ENCODE data around the gene TMEM163. TPM values are rescaled to one million over a fixed set of nuclear protein-coding genes. Genes with fewer than 3 reads are reported as not detected.

Gene TMEM163
- total RNA-seq, 3 donors from 2014 or later, result 0.13 to 0.20 (median 0.14) TPM

- Mint-ChIP-seq H3K4me1 (ENCODE audit: low read depth) (peaks cover 4% of the 10 kb centered on the region), H3K27me3 (ENCODE audit: low read depth) (no peaks in the 10 kb centered on the region), H3K4me3 (no peak overlapping the region), H3K9me3 (peaks cover 30% of the 10 kb centered on the region), H3K36me3 (ENCODE audit: insufficient read depth) (peaks cover 3% of the 10 kb centered on the region)
- no peak for ATAC-seq
- DNase-seq, result no peak
Observed at GRCh38 chr2:134588556-134588955, 130.2 kb downstream of the TMEM163 start.

- H3K9me3 Mint-ChIP-seq, result peaks cover 27% of the 10 kb centered on the region
- ATAC-seq, result no peak
- no peaks in the 10 kb centered on the region for H3K27me3 Mint-ChIP-seq (ENCODE audit: low read depth)
- H3K4me1 Mint-ChIP-seq (ENCODE audit: low read depth), result peaks cover 14% of the 10 kb centered on the region
- no peak overlapping the region for H3K4me3 Mint-ChIP-seq
- H3K36me3 Mint-ChIP-seq (ENCODE audit: insufficient read depth), result peaks cover under 1% of the 10 kb centered on the region
- no peak for DNase-seq
Observed at GRCh38 chr2:134586326-134586965, 132.4 kb downstream of the TMEM163 start.

GRCh38 chr2:134583997-134584520, 134.7 kb downstream of the TMEM163 start:
- DNase-seq (no peak), ATAC-seq (no peak)
- Mint-ChIP-seq H3K4me3 (no peak overlapping the region), H3K9me3 (peaks cover 7% of the 10 kb centered on the region), H3K4me1 (ENCODE audit: low read depth) (peaks cover 14% of the 10 kb centered on the region), H3K36me3 (ENCODE audit: insufficient read depth) (no peaks in the 10 kb centered on the region), H3K27me3 (ENCODE audit: low read depth) (no peaks in the 10 kb centered on the region)

- H3K36me3 Mint-ChIP-seq (ENCODE audit: insufficient read depth), result no peaks in the 10 kb centered on the region
- H3K9me3 Mint-ChIP-seq, result peaks cover 1% of the 10 kb centered on the region
- no peak overlapping the region for H3K4me3 Mint-ChIP-seq
- no peaks in the 10 kb centered on the region for H3K27me3 Mint-ChIP-seq (ENCODE audit: low read depth)
- DNase-seq (no peak), ATAC-seq (peak in 1 of 2 donors; percentile 65)
- peaks cover 14% of the 10 kb centered on the region for H3K4me1 Mint-ChIP-seq (ENCODE audit: low read depth)
Observed at GRCh38 chr2:134583462-134583861, 135.3 kb downstream of the TMEM163 start.

- Mint-ChIP-seq H3K9me3 (no peaks in the 10 kb centered on the region), H3K4me1 (ENCODE audit: low read depth) (peaks cover 14% of the 10 kb centered on the region), H3K4me3 (no peak overlapping the region), H3K36me3 (ENCODE audit: insufficient read depth) (no peaks in the 10 kb centered on the region), H3K27me3 (ENCODE audit: low read depth) (no peaks in the 10 kb centered on the region)
- ATAC-seq, result peak in 1 of 2 donors; percentile 56
- no peak for DNase-seq
Observed at GRCh38 chr2:134582547-134582899, 136.3 kb downstream of the TMEM163 start.

GRCh38 chr2:134581877-134582546, 136.8 kb downstream of the TMEM163 start:
- Mint-ChIP-seq H3K27me3 (ENCODE audit: low read depth) (no peaks in the 10 kb centered on the region), H3K9me3 (no peaks in the 10 kb centered on the region), H3K36me3 (ENCODE audit: insufficient read depth) (no peaks in the 10 kb centered on the region), H3K4me3 (no peak overlapping the region), H3K4me1 (ENCODE audit: low read depth) (peaks cover 14% of the 10 kb centered on the region)
- DNase-seq, result no peak
- ATAC-seq, result no peak

- ATAC-seq (no peak), DNase-seq (no peak)
- Mint-ChIP-seq H3K36me3 (ENCODE audit: insufficient read depth) (no peaks in the 10 kb centered on the region), H3K27me3 (ENCODE audit: low read depth) (no peaks in the 10 kb centered on the region), H3K4me3 (no peak overlapping the region), H3K9me3 (no peaks in the 10 kb centered on the region), H3K4me1 (ENCODE audit: low read depth) (peaks cover 10% of the 10 kb centered on the region)
Observed at GRCh38 chr2:134578316-134578715, 140.5 kb downstream of the TMEM163 start.

GRCh38 chr2:134576478-134576877, 142.3 kb downstream of the TMEM163 start:
- Mint-ChIP-seq H3K27me3 (ENCODE audit: low read depth) (no peaks in the 10 kb centered on the region), H3K4me1 (ENCODE audit: low read depth) (no peaks in the 10 kb centered on the region), H3K9me3 (no peaks in the 10 kb centered on the region), H3K4me3 (no peak overlapping the region), H3K36me3 (ENCODE audit: insufficient read depth) (no peaks in the 10 kb centered on the region)
- DNase-seq (no peak), ATAC-seq (no peak)

GRCh38 chr2:134575888-134576287, 142.9 kb downstream of the TMEM163 start:
- no peaks in the 10 kb centered on the region for H3K4me1 Mint-ChIP-seq (ENCODE audit: low read depth)

GRCh38 chr2:134574611-134575330, 144.0 kb downstream of the TMEM163 start:
- Mint-ChIP-seq H3K9me3 (no peaks in the 10 kb centered on the region), H3K27me3 (ENCODE audit: low read depth) (no peaks in the 10 kb centered on the region), H3K4me3 (no peak overlapping the region), H3K36me3 (ENCODE audit: insufficient read depth) (no peaks in the 10 kb centered on the region), H3K4me1 (ENCODE audit: low read depth) (no peaks in the 10 kb centered on the region)
- ATAC-seq (no peak), DNase-seq (no peak)

More at GRCh38 chr2:134575888-134576287, 142.9 kb downstream of the TMEM163 start:
- DNase-seq (no peak), ATAC-seq (no peak)
- Mint-ChIP-seq H3K27me3 (ENCODE audit: low read depth) (no peaks in the 10 kb centered on the region), H3K4me3 (no peak overlapping the region), H3K9me3 (no peaks in the 10 kb centered on the region), H3K36me3 (ENCODE audit: insufficient read depth) (no peaks in the 10 kb centered on the region)

- Mint-ChIP-seq H3K4me3 (no peak overlapping the region), H3K9me3 (no peaks in the 10 kb centered on the region), H3K27me3 (ENCODE audit: low read depth) (no peaks in the 10 kb centered on the region), H3K36me3 (ENCODE audit: insufficient read depth) (no peaks in the 10 kb centered on the region), H3K4me1 (ENCODE audit: low read depth) (no peaks in the 10 kb centered on the region)
- ATAC-seq, result no peak
- no peak for DNase-seq
Observed at GRCh38 chr2:134573724-134574123, 145.1 kb downstream of the TMEM163 start.

- Mint-ChIP-seq H3K36me3 (ENCODE audit: insufficient read depth) (no peaks in the 10 kb centered on the region), H3K9me3 (no peaks in the 10 kb centered on the region), H3K4me3 (no peak overlapping the region), H3K27me3 (ENCODE audit: low read depth) (no peaks in the 10 kb centered on the region), H3K4me1 (ENCODE audit: low read depth) (no peaks in the 10 kb centered on the region)
- ATAC-seq (no peak), DNase-seq (no peak)
Observed at GRCh38 chr2:134573085-134573370, 145.8 kb downstream of the TMEM163 start.

- ATAC-seq, result no peak
- Mint-ChIP-seq H3K9me3 (no peaks in the 10 kb centered on the region), H3K36me3 (ENCODE audit: insufficient read depth) (no peaks in the 10 kb centered on the region), H3K27me3 (ENCODE audit: low read depth) (no peaks in the 10 kb centered on the region), H3K4me3 (no peak overlapping the region), H3K4me1 (ENCODE audit: low read depth) (no peaks in the 10 kb centered on the region)
- DNase-seq, result no peak
Observed at GRCh38 chr2:134572314-134573084, 146.3 kb downstream of the TMEM163 start.

- peaks cover 4% of the 10 kb centered on the region for H3K27me3 Mint-ChIP-seq (ENCODE audit: low read depth)
- H3K4me3 Mint-ChIP-seq, result no peak overlapping the region
- no peaks in the 10 kb centered on the region for H3K4me1 Mint-ChIP-seq (ENCODE audit: low read depth)
- no peaks in the 10 kb centered on the region for H3K9me3 Mint-ChIP-seq
- no peak for DNase-seq
- H3K36me3 Mint-ChIP-seq (ENCODE audit: insufficient read depth), result no peaks in the 10 kb centered on the region
- no peak for ATAC-seq
Observed at GRCh38 chr2:134570676-134571075, 148.1 kb downstream of the TMEM163 start.

Data from activated T-cell treated with anti-CD3 and anti-CD28 coated beads, Interleukin-2, amount 50 U/mL, for 4 hours (primary cell).